Liver (tissue), 3 donors: Measurements from ENCODE around the gene GALNT10.

Experiments
- EGR1 ChIP-seq, 2 donors: IDR thresholded peaks; 2 replicates each; pipeline ENCODE4 v1.6.1; 2016 to 2018; ENCODE audit warnings: antibody characterized with exemption in 2 of 2, low read depth in 2 of 2
- FOXA1 ChIP-seq: IDR thresholded peaks from 2 replicates; pipeline ENCODE4 v1.6.1; 2016; ENCODE audit warnings: antibody characterized with exemption
- GABPA ChIP-seq, 2 donors: IDR thresholded peaks in 1 of 2; conservative IDR thresholded peaks in 1 of 2; 2 replicates each; pipeline ENCODE4 v1.6.1; 2016; ENCODE audit warnings: antibody characterized with exemption in 2 of 2, mild to moderate bottlenecking in 1 of 2, moderate library complexity in 1 of 2
- HNF4G ChIP-seq: IDR thresholded peaks from 2 replicates; pipeline ENCODE4 v1.6.1; 2016; ENCODE audit warnings: antibody characterized with exemption
- JUND ChIP-seq, 2 donors: IDR thresholded peaks; 2 replicates each; pipeline ENCODE4 v1.6.1; 2016; ENCODE audit warnings: antibody characterized with exemption in 2 of 2
- NR2F2 ChIP-seq: IDR thresholded peaks from 2 replicates; pipeline ENCODE4 v1.6.1; 2016; ENCODE audit warnings: antibody characterized with exemption
- RAD21 ChIP-seq, 2 donors: IDR thresholded peaks; 2 replicates each; pipeline ENCODE4 v1.6.1; 2016; ENCODE audit warnings: antibody characterized with exemption in 2 of 2, mild to moderate bottlenecking in 2 of 2
- REST ChIP-seq: IDR thresholded peaks from 2 replicates; pipeline ENCODE4 v1.6.1; 2016; ENCODE audit warnings: antibody characterized with exemption, mild to moderate bottlenecking
- RXRA ChIP-seq, 2 donors: IDR thresholded peaks; 2 replicates each; pipeline ENCODE4 v1.6.1; 2017 to 2018; ENCODE audit warnings: antibody characterized with exemption in 2 of 2, mild to moderate bottlenecking in 1 of 2
- SP1 ChIP-seq: IDR thresholded peaks from 2 replicates; pipeline ENCODE4 v1.6.1; 2018; ENCODE audit warnings: antibody characterized with exemption, mild to moderate bottlenecking
- TAF1 ChIP-seq: conservative IDR thresholded peaks from 2 replicates; pipeline ENCODE4 v1.6.1; 2016; ENCODE audit warnings: antibody characterized with exemption, mild to moderate bottlenecking
- YY1 ChIP-seq: IDR thresholded peaks from 2 replicates; pipeline ENCODE4 v1.6.1; 2016; ENCODE audit warnings: antibody characterized with exemption, mild to moderate bottlenecking
- TF ChIP-seq, protein P1 (sequence below): fragments of 150-350 bp; IDR thresholded peaks from 2 replicates; pipeline ENCODE4 v1.5.1; 2017; ENCODE audit warnings: improper control_type of control experiment, low read depth, low read length; ENCODE audit not compliant: missing input control
- TF ChIP-seq, protein P2 (sequence below): IDR thresholded peaks from 2 replicates; pipeline ENCODE4 v1.6.1; 2016; ENCODE audit warnings: antibody characterized with exemption
- donor health status: healthy.
- donor health status: healthy.

DNA sequence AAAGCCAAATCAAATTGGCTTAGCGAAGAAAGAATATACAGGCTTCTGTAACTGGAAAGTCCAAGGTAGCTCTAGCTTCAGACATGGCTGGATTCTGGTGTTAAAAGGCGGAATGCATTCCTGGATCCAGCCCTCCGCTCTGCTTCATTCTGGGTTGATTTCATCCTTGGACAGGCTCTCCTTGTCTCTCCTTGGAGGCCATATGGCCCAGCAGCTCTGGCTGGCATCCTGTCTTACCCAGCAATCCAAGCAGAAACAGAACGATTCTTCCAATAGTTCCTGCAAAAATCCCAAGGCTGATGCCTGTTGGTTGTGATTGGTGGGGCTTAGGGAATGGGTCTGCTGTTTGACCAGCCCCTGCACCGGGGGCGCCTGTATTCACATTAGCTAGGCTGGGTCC lies 218.3 kb downstream of the GALNT10 start:
- TF ChIP-seq, protein P1, sequence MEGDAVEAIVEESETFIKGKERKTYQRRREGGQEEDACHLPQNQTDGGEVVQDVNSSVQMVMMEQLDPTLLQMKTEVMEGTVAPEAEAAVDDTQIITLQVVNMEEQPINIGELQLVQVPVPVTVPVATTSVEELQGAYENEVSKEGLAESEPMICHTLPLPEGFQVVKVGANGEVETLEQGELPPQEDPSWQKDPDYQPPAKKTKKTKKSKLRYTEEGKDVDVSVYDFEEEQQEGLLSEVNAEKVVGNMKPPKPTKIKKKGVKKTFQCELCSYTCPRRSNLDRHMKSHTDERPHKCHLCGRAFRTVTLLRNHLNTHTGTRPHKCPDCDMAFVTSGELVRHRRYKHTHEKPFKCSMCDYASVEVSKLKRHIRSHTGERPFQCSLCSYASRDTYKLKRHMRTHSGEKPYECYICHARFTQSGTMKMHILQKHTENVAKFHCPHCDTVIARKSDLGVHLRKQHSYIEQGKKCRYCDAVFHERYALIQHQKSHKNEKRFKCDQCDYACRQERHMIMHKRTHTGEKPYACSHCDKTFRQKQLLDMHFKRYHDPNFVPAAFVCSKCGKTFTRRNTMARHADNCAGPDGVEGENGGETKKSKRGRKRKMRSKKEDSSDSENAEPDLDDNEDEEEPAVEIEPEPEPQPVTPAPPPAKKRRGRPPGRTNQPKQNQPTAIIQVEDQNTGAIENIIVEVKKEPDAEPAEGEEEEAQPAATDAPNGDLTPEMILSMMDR: no peak
- TF ChIP-seq RAD21 (IDR thresholded peaks at IDR 0.05): no peak
- no peak for TF ChIP-seq HNF4G
- no peak for TF ChIP-seq JUND (IDR thresholded peaks at IDR 0.05)
- TF ChIP-seq TAF1: no peak
- TF ChIP-seq NR2F2: no peak
- TF ChIP-seq RXRA (IDR thresholded peaks at IDR 0.05): no peak
- TF ChIP-seq GABPA (IDR thresholded peaks at IDR 0.05 in 1 of 2, conservative IDR thresholded peaks at IDR 0.05 in 1 of 2): no peak
- TF ChIP-seq EGR1 (IDR thresholded peaks at IDR 0.05; ENCODE audit: low read depth in 2 of 2): no peak
- no peak for TF ChIP-seq YY1
- TF ChIP-seq, protein P2, sequence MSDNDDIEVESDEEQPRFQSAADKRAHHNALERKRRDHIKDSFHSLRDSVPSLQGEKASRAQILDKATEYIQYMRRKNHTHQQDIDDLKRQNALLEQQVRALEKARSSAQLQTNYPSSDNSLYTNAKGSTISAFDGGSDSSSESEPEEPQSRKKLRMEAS: no peak
- no peak for TF ChIP-seq REST
- no peak for TF ChIP-seq SP1
- TF ChIP-seq FOXA1: no peak
